Body of pancreas (tissue), 4 donors: ENCODE measurements around the gene AJM1. TPM values are rescaled to one million over a fixed set of nuclear protein-coding genes. Genes with fewer than 3 reads are reported as not detected.

ENCODE experiments used
- ATAC-seq: fragments of 150-250 bp; one replicate; pipeline ENCODE4 v1.9.1; 2016
- DNase-seq, 4 donors: peaks; one replicate each; pipeline ENCODE4 v3.0.0-alpha.2; 2019
- H3K27ac ChIP-seq, 4 donors: fragments of 200-600 bp; sonication (generic); 1 replicate in 3 of 4; 2 replicates in 1 of 4; pipeline versions ENCODE4 v1.5.1 to v1.6.1; 2016 to 2019; ENCODE audit warnings: mild to moderate bottlenecking in 1 of 4, mixed read lengths in 1 of 4, moderate library complexity in 1 of 4
- H3K27me3 ChIP-seq, 2 donors: fragments of 200-600 bp; sonication (generic); one replicate each; pipeline ENCODE4 v1.6.0; 2016; ENCODE audit warnings: mild to moderate bottlenecking in 1 of 2
- H3K36me3 ChIP-seq, 2 donors: fragments of 200-600 bp; sonication (generic); replicated peaks in 1 of 2; 2 replicates each; pipeline ENCODE4 v1.5.1; 2016; ENCODE audit warnings: low read depth in 2 of 2; ENCODE audit not compliant: insufficient read depth in 1 of 2
- H3K4me1 ChIP-seq: fragments of 200-600 bp; sonication (generic); one replicate; pipeline ENCODE4 v1.6.0; 2016
- H3K4me3 ChIP-seq, 2 donors: fragments of 200-600 bp; sonication (generic); 1 replicate in 1 of 2; 2 replicates in 1 of 2; pipeline ENCODE4 v1.5.1; 2016 to 2019
- H3K9me3 ChIP-seq, 3 donors: fragments of 200-600 bp; sonication (generic); 1 replicate in 2 of 3; 2 replicates in 1 of 3; pipeline ENCODE4 v1.5.1; 2016
- CTCF ChIP-seq, 7 experiments: fragments of 450-650 bp in 4 of 7; fragments of 200-600 bp in 3 of 7; sonication (generic) in 3 of 7; IDR thresholded peaks; one replicate each; pipeline ENCODE4 v1.5.1; 2016 to 2019; ENCODE audit warnings: antibody characterized with exemption in 7 of 7
- POLR2A ChIP-seq, 3 donors: fragments of 450-650 bp; IDR thresholded peaks; one replicate each; pipeline ENCODE4 v1.6.1; 2016; ENCODE audit warnings: antibody characterized with exemption in 3 of 3, mild to moderate bottlenecking in 2 of 3
- WGBS, 2 donors: methylation state at CpG; one replicate each; pipeline ENCODE4 v1.1.5; 2017; 5-methylcytosine and 5-hydroxymethylcytosine counted together
- intact Hi-C: fragments of 100-400 bp; cut with DNase I; formaldehyde crosslinking; loops from one replicate; pipeline ENCODE4 v1.15.1; 2023
- total RNA-seq, 2 donors: library from RNA; depleted of rRNA; stranded (reverse); fragments of >200 nt; gene quantifications; one replicate each; pipeline ENCODE4 v1.1.0, GENCODE V29; 2016

Gene AJM1
- total RNA-seq, 2 donors from 2014 or later = 5.2 to 13.2 TPM

- peak overlapping the region in 3 of 4 donors; percentile 9 to 66 (median 64) for H3K27ac ChIP-seq
- DNase-seq = peak in 2 of 4 donors; percentile 11
- TF ChIP-seq POLR2A (IDR thresholded peaks at IDR 0.05) = no peak
- no peak for TF ChIP-seq CTCF (IDR thresholded peaks at IDR 0.05)
- no peaks in the 10 kb centered on the region for H3K9me3 ChIP-seq
- 82 to 93% methylated on average over 8 to 22 of the region's 29 CpGs for WGBS, 2 donors
- peaks cover 50% of the 10 kb centered on the region for H3K4me1 ChIP-seq
- H3K36me3 ChIP-seq = no peaks in the 10 kb centered on the region
- H3K27me3 ChIP-seq = no peaks in the 10 kb centered on the region
- intact Hi-C loops = loop anchor here (10.0 kb wide), 1 partner anchor 92 kb away; the partner anchor contains the start of genes C8G and FBXW5
- no peak overlapping the region for H3K4me3 ChIP-seq
- no peak for ATAC-seq
Observed at GRCh38 chr9:136852664-136853595, 10.7 kb downstream of the AJM1 start.

GRCh38 chr9:136853596-136854112, 11.4 kb downstream of the AJM1 start:
- Histone ChIP-seq H3K27ac (no peak overlapping the region), H3K36me3 (no peaks in the 10 kb centered on the region), H3K4me1 (peaks cover 57% of the 10 kb centered on the region), H3K9me3 (no peaks in the 10 kb centered on the region), H3K27me3 (no peaks in the 10 kb centered on the region), H3K4me3 (no peak overlapping the region)
- ATAC-seq = no peak
- TF ChIP-seq CTCF (IDR thresholded peaks at IDR 0.05) (no peak), POLR2A (IDR thresholded peaks at IDR 0.05) (no peak)
- peak in 2 of 4 donors; percentile 13 to 16 for DNase-seq
- WGBS, 2 donors = 74 to 87% methylated on average over 10 to 16 of the region's 18 CpGs
- intact Hi-C loops = loop anchor here (10.0 kb wide), 1 partner anchor 91 kb away; the partner anchor contains the start of genes C8G and FBXW5

DNA sequence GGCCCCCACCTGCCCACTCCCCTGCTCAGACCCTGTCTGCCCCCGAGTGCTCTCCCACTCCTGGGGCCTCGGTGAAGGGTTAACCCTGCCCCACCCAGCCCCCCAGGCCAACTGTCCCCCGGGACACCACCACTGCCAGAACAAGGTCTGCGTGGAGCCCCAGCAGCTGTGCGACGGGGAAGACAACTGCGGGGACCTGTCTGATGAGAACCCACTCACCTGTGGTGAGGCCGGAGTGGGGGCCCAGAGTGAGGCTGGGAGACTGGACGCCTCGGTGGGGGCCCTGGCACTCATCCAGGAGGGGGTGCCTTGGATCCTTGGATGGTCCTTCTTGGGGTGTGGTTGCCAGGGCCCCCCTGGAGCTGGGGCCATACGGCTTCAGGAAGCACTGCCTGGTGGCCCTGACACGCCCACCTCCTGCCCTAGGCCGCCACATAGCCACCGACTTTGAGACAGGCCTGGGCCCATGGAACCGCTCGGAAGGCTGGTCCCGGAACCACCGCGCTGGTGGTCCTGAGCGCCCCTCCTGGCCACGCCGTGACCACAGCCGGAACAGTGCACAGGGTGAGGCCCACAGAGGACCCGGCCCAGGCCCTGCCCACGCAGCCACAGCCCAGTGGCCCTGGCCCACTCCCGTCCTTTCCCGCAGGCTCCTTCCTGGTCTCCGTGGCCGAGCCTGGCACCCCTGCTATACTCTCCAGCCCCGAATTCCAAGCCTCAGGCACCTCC, 12.0 kb downstream of the AJM1 start:
- Histone ChIP-seq H3K27ac (no peak overlapping the region), H3K9me3 (no peaks in the 10 kb centered on the region), H3K27me3 (no peaks in the 10 kb centered on the region), H3K36me3 (no peaks in the 10 kb centered on the region), H3K4me3 (no peak overlapping the region), H3K4me1 (peaks cover 63% of the 10 kb centered on the region)
- ATAC-seq (no peak), DNase-seq (peak in 2 of 4 donors; percentile 19 to 26)
- 80 to 100% methylated on average over 3 to 23 of the region's 30 CpGs for WGBS, 2 donors
- no peak for TF ChIP-seq CTCF (IDR thresholded peaks at IDR 0.05)
- no peak for TF ChIP-seq POLR2A (IDR thresholded peaks at IDR 0.05)
- intact Hi-C loops = loop anchor here (10.0 kb wide), 1 partner anchor 91 kb away; the partner anchor contains the start of genes C8G and FBXW5

DNA sequence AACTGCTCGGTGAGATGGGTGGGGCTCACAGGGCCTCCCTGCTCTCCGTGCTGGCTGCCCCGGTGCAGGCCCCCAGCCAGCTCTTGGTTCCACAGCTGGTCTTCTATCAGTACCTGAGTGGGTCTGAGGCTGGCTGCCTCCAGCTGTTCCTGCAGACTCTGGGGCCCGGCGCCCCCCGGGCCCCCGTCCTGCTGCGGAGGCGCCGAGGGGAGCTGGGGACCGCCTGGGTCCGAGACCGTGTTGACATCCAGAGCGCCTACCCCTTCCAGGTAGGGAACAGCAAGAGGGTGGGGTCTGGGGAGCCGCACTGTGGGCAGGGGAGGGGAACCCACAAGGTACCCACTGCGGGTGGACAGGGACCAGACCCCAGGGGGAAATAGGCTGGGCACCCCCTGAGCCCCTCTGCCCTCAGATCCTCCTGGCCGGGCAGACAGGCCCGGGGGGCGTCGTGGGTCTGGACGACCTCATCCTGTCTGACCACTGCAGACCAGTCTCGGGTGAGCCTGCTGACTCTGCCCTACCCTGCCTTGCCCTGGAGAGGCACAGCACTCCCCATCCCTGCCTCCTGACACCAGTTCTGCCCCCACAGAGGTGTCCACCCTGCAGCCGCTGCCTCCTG, 12.7 kb downstream of the AJM1 start:
- WGBS, 2 donors = 91 to 95% methylated on average over 7 to 22 of the region's 23 CpGs
- TF ChIP-seq POLR2A (IDR thresholded peaks at IDR 0.05) (no peak), CTCF (IDR thresholded peaks at IDR 0.05) (no peak)
- intact Hi-C loops = loop anchor here (10.0 kb wide), 1 partner anchor 90 kb away; the partner anchor contains the start of genes C8G and FBXW5
- DNase-seq (peak in 2 of 4 donors; percentile 11 to 14), ATAC-seq (no peak)
- Histone ChIP-seq H3K27ac (no peak overlapping the region), H3K36me3 (no peaks in the 10 kb centered on the region), H3K4me3 (no peak overlapping the region), H3K27me3 (no peaks in the 10 kb centered on the region), H3K9me3 (no peaks in the 10 kb centered on the region), H3K4me1 (peaks cover 66% of the 10 kb centered on the region)
